IMR-90 (cell line): Measurements from ENCODE around the gene DGKB. TPM values are rescaled to one million over a fixed set of nuclear protein-coding genes. Genes with fewer than 3 reads are reported as not detected.

Source experiments
- ATAC-seq: fragments of 200-7000 bp; cut with Tn5 transposase; 2 replicates; pipeline ENCODE4 v1.9.1; 2020; ENCODE audit warnings: low read depth, mild to moderate bottlenecking, moderate library complexity
- BruUV-seq: library from RNA; stranded (reverse); fragments of 400-500 nt; replicated peaks from 2 replicates; lab custom pipeline; 2021; lab: Mats Ljungman, UMichigan
- CTCF ChIA-PET: fragments of 300-600 bp; formaldehyde crosslinking; extraction: SDS; loops from one replicate; lab custom pipeline; 2021; ENCODE audit warnings: antibody characterized with exemption; lab: Yijun Ruan, JAX
- POLR2A ChIA-PET: fragments of 300-600 bp; sonication (Branson Sonifier 250); formaldehyde crosslinking; loops from one replicate; lab custom pipeline; 2022; ENCODE audit warnings: antibody characterized with exemption; ENCODE audit not compliant: unreplicated experiment; lab: Charles Lee
- DNase-seq: peaks from one replicate; pipeline ENCODE4 v3.0.0; 2013
- H2AFZ ChIP-seq: replicated peaks from 2 replicates; pipeline ENCODE3; 2013; ENCODE audit warnings: low read length, mild to moderate bottlenecking; ENCODE audit not compliant: poor library complexity
- H2AK5ac ChIP-seq: 2 replicates; pipeline ENCODE4 v1.6.1; 2013; ENCODE audit warnings: low read depth, low read length, inconsistent platforms
- H2AK9ac ChIP-seq: replicated peaks from 2 replicates; pipeline ENCODE3; 2013; ENCODE audit warnings: mild to moderate bottlenecking, low read depth, low read length, moderate library complexity; ENCODE audit not compliant: poor library complexity
- H2BK120ac ChIP-seq: 2 replicates; pipeline ENCODE4 v1.6.1; 2013; ENCODE audit warnings: low read depth, low read length, inconsistent platforms
- H2BK15ac ChIP-seq: 3 replicates; pipeline ENCODE4 v1.6.1; 2013; ENCODE audit warnings: low read depth, low read length, inconsistent platforms
- H2BK20ac ChIP-seq: 2 replicates; pipeline ENCODE4 v1.6.1; 2013; ENCODE audit warnings: low read depth, mild to moderate bottlenecking, inconsistent platforms, low read length, moderate library complexity
- H2BK5ac ChIP-seq: 2 replicates; pipeline ENCODE4 v1.6.1; 2013; ENCODE audit warnings: mild to moderate bottlenecking, low read depth, low read length, inconsistent platforms; ENCODE audit not compliant: poor library complexity, severe bottlenecking
- H3K14ac ChIP-seq: replicated peaks from 2 replicates; pipeline ENCODE4 v1.6.1; 2013; ENCODE audit warnings: low read depth, low read length, inconsistent platforms
- H3K18ac ChIP-seq: 2 replicates; pipeline ENCODE4 v1.6.1; 2013; ENCODE audit warnings: low read depth, low read length, control low read depth
- H3K23ac ChIP-seq: 2 replicates; pipeline ENCODE4 v1.6.1; 2013; ENCODE audit warnings: low read depth, low read length, inconsistent platforms
- H3K27ac ChIP-seq: 2 replicates; pipeline ENCODE4 v1.5.1; 2013; ENCODE audit warnings: mild to moderate bottlenecking, control low read depth, low read length; ENCODE audit not compliant: insufficient read depth
- H3K27me3 ChIP-seq: 2 replicates; pipeline ENCODE4 v1.6.1; 2013; ENCODE audit warnings: low read length; ENCODE audit not compliant: control insufficient read depth, insufficient read depth
- H3K36me3 ChIP-seq: 2 replicates; pipeline ENCODE4 v1.6.1; 2013; ENCODE audit warnings: low read length, mixed read lengths; ENCODE audit not compliant: control insufficient read depth, insufficient read depth
- H3K4ac ChIP-seq: 2 replicates; pipeline ENCODE4 v1.6.1; 2013; ENCODE audit warnings: low read depth, low read length, inconsistent platforms
- H3K4me1 ChIP-seq: 2 replicates; pipeline ENCODE4 v1.6.1; 2013; ENCODE audit warnings: low read length, mixed read lengths; ENCODE audit not compliant: control insufficient read depth, insufficient read depth
- H3K4me2 ChIP-seq: 2 replicates; pipeline ENCODE4 v1.6.1; 2013; ENCODE audit warnings: low read depth, mild to moderate bottlenecking, control low read depth, low read length, moderate library complexity
- H3K4me3 ChIP-seq: 2 replicates; pipeline ENCODE4 v1.5.1; 2013; ENCODE audit warnings: low read depth, mild to moderate bottlenecking, control low read depth, low read length, moderate library complexity; ENCODE audit not compliant: insufficient read depth
- H3K56ac ChIP-seq: 2 replicates; pipeline ENCODE4 v1.6.1; 2013; ENCODE audit warnings: low read length, inconsistent platforms; ENCODE audit not compliant: insufficient read depth; ENCODE audit errors: extremely low read depth
- H3K79me1 ChIP-seq, 2 experiments: 2 replicates each; pipeline ENCODE4 v1.6.1; 2013; ENCODE audit warnings: low read length in 2 of 2, inconsistent platforms in 1 of 2, low read depth in 1 of 2
- H3K9ac ChIP-seq: 2 replicates; pipeline ENCODE4 v1.6.1; 2013; ENCODE audit warnings: low read depth, low read length, control low read depth
- H3K9me1 ChIP-seq: 2 replicates; pipeline ENCODE4 v1.6.1; 2013; ENCODE audit warnings: low read length, inconsistent platforms; ENCODE audit not compliant: insufficient read depth
- H3K9me3 ChIP-seq: 2 replicates; pipeline ENCODE4 v1.6.1; 2013; ENCODE audit warnings: low read length; ENCODE audit not compliant: control insufficient read depth, insufficient read depth
- H4K20me1 ChIP-seq: 2 replicates; pipeline ENCODE4 v1.6.1; 2013; ENCODE audit warnings: low read length, inconsistent platforms; ENCODE audit not compliant: insufficient read depth
- H4K5ac ChIP-seq: 2 replicates; pipeline ENCODE4 v1.6.1; 2013; ENCODE audit warnings: mild to moderate bottlenecking, low read depth, low read length, control low read depth
- H4K8ac ChIP-seq, 2 experiments: 2 replicates each; pipeline ENCODE4 v1.6.1; 2013; ENCODE audit warnings: low read depth in 2 of 2, low read length in 2 of 2, control low read depth in 1 of 2, inconsistent platforms in 1 of 2
- H4K91ac ChIP-seq: 2 replicates; pipeline ENCODE4 v1.6.1; 2013; ENCODE audit warnings: low read depth, low read length, inconsistent platforms; ENCODE audit not compliant: insufficient read depth
- CEBPB ChIP-seq: IDR thresholded peaks from 2 replicates; pipeline ENCODE4 v1.6.1; 2012; ENCODE audit warnings: low read depth, low read length, improper control_type of control experiment
- MXI1 ChIP-seq: IDR thresholded peaks from 2 replicates; pipeline ENCODE4 v1.6.1; 2012; ENCODE audit warnings: low read depth, mild to moderate bottlenecking, low read length, moderate library complexity, borderline replicate concordance
- dilution Hi-C: fragments of 300-500 bp; cut with HindIII; formaldehyde crosslinking; loops from one replicate; pipeline ENCODE4 v1.14.3; 2018; ENCODE audit warnings: low sequenced_read_pairs; ENCODE audit not compliant: unreplicated experiment
- in situ Hi-C: fragments of 300-500 bp; cut with MboI; formaldehyde crosslinking; loops from 3 replicates; pipeline ENCODE4 v1.14.3; 2019; ENCODE audit warnings: low sequenced_read_pairs, inconsistent platforms, mixed read lengths
- intact Hi-C: fragments of 100-400 bp; cut with micrococcal nuclease; formaldehyde crosslinking; loops from 2 replicates; pipeline ENCODE4 v1.10.0; 2022
- polyA plus RNA-seq, 3 experiments: library from polyadenylated mRNA; depleted of rRNA; stranded (reverse); fragments of >200 nt; gene quantifications; 2 replicates each; pipeline ENCODE4 v1.2.3, GENCODE V29; 2012; ENCODE audit warnings: low replicate concordance in 1 of 3
- total RNA-seq: library from RNA; depleted of rRNA; stranded (reverse); fragments of >200 nt; gene quantifications from 2 replicates; pipeline ENCODE4 v1.2.3, GENCODE V29; 2012

The DGKB gene
- total and polyA plus RNA-seq, 2 of the 4 experiments (the other 2 are of a cell fraction) = not detected

DNA sequence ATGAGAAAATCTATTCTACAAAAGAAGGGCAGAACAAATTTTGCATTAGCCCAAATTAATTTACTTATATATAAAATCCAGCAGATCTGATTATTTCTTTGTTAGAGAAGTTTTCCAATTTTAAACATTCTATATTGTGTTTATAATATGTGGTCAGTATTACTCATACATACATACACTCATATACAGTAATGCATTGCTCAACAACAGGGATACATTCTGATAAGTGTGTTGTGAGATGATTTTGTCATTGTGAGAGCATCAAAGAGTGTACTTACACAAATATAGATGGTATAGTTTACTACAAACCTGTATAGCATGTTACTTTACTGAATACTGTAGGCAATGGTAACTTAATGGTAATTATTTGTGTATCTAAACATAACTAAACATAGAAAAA, 673.5 kb downstream of the DGKB start:
- no peak overlapping the region for H2BK5ac ChIP-seq
- no peaks in the 10 kb centered on the region for H4K20me1 ChIP-seq
- H2AFZ ChIP-seq = no peak overlapping the region
- no peaks in the 10 kb centered on the region for H3K27me3 ChIP-seq
- no peak overlapping the region for H3K27ac ChIP-seq
- no peak overlapping the region for H3K9ac ChIP-seq
- no peak overlapping the region for H3K4me2 ChIP-seq
- H3K9me3 ChIP-seq = no peaks in the 10 kb centered on the region
- no peak overlapping the region for H3K56ac ChIP-seq
- CTCF ChIA-PET = no interaction called here
- H3K4me1 ChIP-seq = peaks cover 2% of the 10 kb centered on the region; the same call in 1 of the 2 replicates
- H3K9me1 ChIP-seq = no peaks in the 10 kb centered on the region
- TF ChIP-seq MXI1 (no peak), CEBPB (peak; percentile 71)
- no peaks in the 10 kb centered on the region for H3K79me1 ChIP-seq
- dilution Hi-C loops = no loop called here
- no peak overlapping the region for H2BK120ac ChIP-seq
- H3K36me3 ChIP-seq = no peaks in the 10 kb centered on the region
- H3K18ac ChIP-seq = no peak overlapping the region
- intact Hi-C loops = no loop called here
- DNase-seq (peak; percentile 46), ATAC-seq (no peak)
- H2AK9ac ChIP-seq = no peak overlapping the region
- no peak overlapping the region for H2AK5ac ChIP-seq
- no peak overlapping the region for H3K4ac ChIP-seq
- POLR2A ChIA-PET = no interaction called here
- H2BK15ac ChIP-seq = no peak overlapping the region
- BruUV-seq = no TSS peak
- in situ Hi-C loops = no loop called here
- no peak overlapping the region for H4K5ac ChIP-seq
- no peak overlapping the region for H4K91ac ChIP-seq
- H3K14ac ChIP-seq = no peak overlapping the region
- H4K8ac ChIP-seq = no peak overlapping the region
- no peak overlapping the region for H3K23ac ChIP-seq
- H3K4me3 ChIP-seq = no peak overlapping the region
- no peak overlapping the region for H2BK20ac ChIP-seq
